SHP77 (cell line): Measurements from ENCODE around the gene INSC.
A peak's percentile ranks its signal among the peaks of the same experiment; 100 is the strongest.

Source experiments
- DNase-seq, 2 experiments: peaks; one replicate each; lab custom pipeline; 2025; lab: John Stamatoyannopoulos, UW

INSC gene

GRCh38 chr11:15189189-15189588 lies 74.5 kb downstream of the INSC start:
- DNase-seq = no peak

GRCh38 chr11:15189641-15190365 lies 75.1 kb downstream of the INSC start:
- DNase-seq = no peak

- no peak for DNase-seq
Observed at GRCh38 chr11:15190611-15191010, 75.9 kb downstream of the INSC start.

- no peak for DNase-seq
Observed at GRCh38 chr11:15192005-15192556, 77.4 kb downstream of the INSC start.

GRCh38 chr11:15194671-15195415 lies 80.1 kb downstream of the INSC start:
- no peak for DNase-seq

- DNase-seq = no peak
Observed at GRCh38 chr11:15195454-15196200, 80.9 kb downstream of the INSC start.

GRCh38 chr11:15196704-15197103 lies 82.0 kb downstream of the INSC start:
- no peak for DNase-seq

- DNase-seq = no peak
Observed at GRCh38 chr11:15197696-15198095, 83.0 kb downstream of the INSC start.

- no peak for DNase-seq
Observed at GRCh38 chr11:15198284-15198683, 83.6 kb downstream of the INSC start.

- no peak for DNase-seq
Observed at GRCh38 chr11:15199693-15200092, 85.0 kb downstream of the INSC start.

GRCh38 chr11:15200696-15201095 lies 86.0 kb downstream of the INSC start:
- no peak for DNase-seq

GRCh38 chr11:15201586-15201985 lies 86.9 kb downstream of the INSC start:
- DNase-seq = no peak

GRCh38 chr11:15202626-15203025 lies 87.9 kb downstream of the INSC start:
- no peak for DNase-seq

- no peak for DNase-seq
Observed at GRCh38 chr11:15204711-15205110, 90.0 kb downstream of the INSC start.

GRCh38 chr11:15206791-15207190 lies 92.1 kb downstream of the INSC start:
- no peak for DNase-seq

- DNase-seq = peak; percentile 6 to 37
Observed at GRCh38 chr11:15208378-15209222, 93.9 kb downstream of the INSC start.

GRCh38 chr11:15212876-15213275 lies 98.2 kb downstream of the INSC start:
- no peak for DNase-seq

- no peak for DNase-seq
Observed at GRCh38 chr11:15213471-15214231, 98.9 kb downstream of the INSC start.

- no peak for DNase-seq
Observed at GRCh38 chr11:15215005-15215404, 100.3 kb downstream of the INSC start.

GRCh38 chr11:15216678-15217077 lies 102.0 kb downstream of the INSC start:
- DNase-seq = no peak

- no peak for DNase-seq
Observed at GRCh38 chr11:15217416-15217815, 102.7 kb downstream of the INSC start.
